Fibroblast of lung (primary cell): ENCODE data around the gene CDS1. TPM values are rescaled to one million over a fixed set of nuclear protein-coding genes. Genes with fewer than 3 reads are reported as not detected.

Experiments used
- DNase-seq, 2 donors: peaks; one replicate each; pipeline versions ENCODE4 v3.0.0 to v3.0.0-alpha.2; 2010; ENCODE audit warnings: low read depth in 2 of 2
- H2AFZ ChIP-seq: 2 replicates; pipeline ENCODE4 v1.5.1; 2012; ENCODE audit warnings: low read length, control low read depth, inconsistent platforms
- H3K27ac ChIP-seq: 2 replicates; pipeline ENCODE4 v1.5.1; 2011; ENCODE audit warnings: low read length, control low read depth; ENCODE audit not compliant: insufficient read depth
- H3K27me3 ChIP-seq: 2 replicates; pipeline ENCODE4 v1.5.1; 2011; ENCODE audit warnings: mild to moderate bottlenecking, low read length; ENCODE audit not compliant: control insufficient read depth, insufficient read depth
- H3K36me3 ChIP-seq: 2 replicates; pipeline ENCODE4 v1.5.1; 2011; ENCODE audit warnings: low read length; ENCODE audit not compliant: control insufficient read depth, insufficient read depth
- H3K4me1 ChIP-seq: 2 replicates; pipeline ENCODE4 v1.5.1; 2011; ENCODE audit warnings: low read length; ENCODE audit not compliant: control insufficient read depth, insufficient read depth; ENCODE audit errors: extremely low read depth
- H3K4me2 ChIP-seq: 2 replicates; pipeline ENCODE4 v1.5.1; 2011; ENCODE audit warnings: low read length, control low read depth; ENCODE audit not compliant: insufficient read depth; ENCODE audit errors: extremely low read depth
- H3K4me3 ChIP-seq, 4 experiments: fragments of 200-600 bp in 1 of 4; sonication (generic) in 1 of 4; replicated peaks in 1 of 4; 2 replicates each; pipeline ENCODE4 v1.5.1; 2011 to 2016; ENCODE audit warnings: low read length in 4 of 4, low read depth in 3 of 4, mild to moderate bottlenecking in 3 of 4, control low read depth in 2 of 4, inconsistent platforms in 1 of 4, mixed read lengths in 1 of 4; ENCODE audit not compliant: insufficient read depth in 1 of 4; ENCODE audit errors: control extremely low read depth in 1 of 4
- H3K79me2 ChIP-seq: 2 replicates; pipeline ENCODE4 v1.5.1; 2012; ENCODE audit warnings: mild to moderate bottlenecking, low read length, inconsistent platforms; ENCODE audit not compliant: control insufficient read depth, insufficient read depth
- H3K9ac ChIP-seq: 2 replicates; pipeline ENCODE4 v1.5.1; 2011; ENCODE audit warnings: mild to moderate bottlenecking, low read length, control low read depth; ENCODE audit not compliant: insufficient read depth
- H3K9me3 ChIP-seq: 2 replicates; pipeline ENCODE4 v1.5.1; 2012; ENCODE audit warnings: low read depth, low read length; ENCODE audit not compliant: control insufficient read depth, insufficient read depth
- H4K20me1 ChIP-seq: 2 replicates; pipeline ENCODE4 v1.5.1; 2011; ENCODE audit warnings: low read length; ENCODE audit not compliant: control insufficient read depth, insufficient read depth; ENCODE audit errors: extremely low read depth
- EZH2 ChIP-seq: IDR thresholded peaks from 2 replicates; pipeline ENCODE4 v1.5.1; 2012; ENCODE audit warnings: low read length, control low read depth, mild to moderate bottlenecking; ENCODE audit errors: missing control alignments
- polyA plus RNA-seq, 2 donors: library from polyadenylated mRNA; depleted of rRNA in 1 of 2; stranded (reverse) in 1 of 2; unstranded in 1 of 2; fragments of >200 nt; gene quantifications; 2 replicates each; pipeline ENCODE4 v1.2.1, GENCODE V29; 2011 to 2012; ENCODE audit warnings: missing spikeins in 1 of 2
- total RNA-seq: library from RNA; depleted of rRNA; stranded (reverse); fragments of >200 nt; gene quantifications from 2 replicates; pipeline ENCODE4 v1.2.1, GENCODE V29; 2014
- TF ChIP-seq, protein P1 (sequence below), 2 donors: IDR thresholded peaks in 1 of 2; conservative IDR thresholded peaks in 1 of 2; 1 replicate in 1 of 2; 2 replicates in 1 of 2; pipeline ENCODE4 v1.5.1; 2011 to 2012; ENCODE audit warnings: low read length in 2 of 2, control low read depth in 1 of 2, inconsistent platforms in 1 of 2, low read depth in 1 of 2, mild to moderate bottlenecking in 1 of 2

CDS1 gene
- total and polyA plus RNA-seq, 2 donors (not counting 1 experiment from before 2014, with no cell fraction given) = 0.08 to 0.33 TPM

DNA sequence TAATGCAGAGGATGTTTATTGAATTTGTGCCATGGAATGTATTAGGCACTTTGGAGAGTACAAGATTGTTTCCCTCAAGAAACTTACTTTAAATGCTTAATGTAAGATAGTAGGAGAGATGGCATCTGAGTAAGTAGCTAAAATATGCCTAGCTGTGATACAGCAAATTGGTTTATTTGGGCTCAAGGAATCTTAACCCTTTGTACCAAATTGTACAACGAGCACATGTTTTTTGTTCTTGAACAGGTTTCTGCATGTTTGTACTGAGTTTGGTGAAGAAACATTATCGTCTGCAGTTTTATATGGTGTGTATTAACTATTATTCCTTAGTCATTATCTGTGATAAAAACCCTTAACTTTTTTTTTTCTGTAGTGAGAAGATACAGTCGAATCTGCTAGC lies 48.6 kb downstream of the CDS1 start:
- peak; percentile 11 to 48 for DNase-seq

DNA sequence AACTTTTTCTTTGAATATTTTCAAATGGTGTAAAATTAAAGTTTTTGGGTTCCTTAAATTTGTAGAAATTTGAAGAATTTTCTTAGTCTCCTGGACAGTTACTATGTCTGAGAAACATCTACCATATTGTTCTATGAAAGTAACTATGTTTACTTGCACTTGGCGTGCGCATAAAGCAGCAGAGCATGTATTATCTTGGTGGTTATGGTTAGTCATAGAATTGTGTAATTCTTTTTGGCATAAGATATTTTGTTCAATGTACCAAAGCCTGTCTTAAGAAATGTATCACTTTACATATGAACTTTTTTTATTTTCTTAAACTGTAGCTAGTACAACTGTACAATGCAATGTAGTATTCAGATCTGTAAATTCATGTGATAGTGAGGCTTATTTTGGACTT lies 49.2 kb downstream of the CDS1 start:
- no peak overlapping the region for H3K9ac ChIP-seq
- no peak overlapping the region for H3K4me3 ChIP-seq
- no peak overlapping the region for H3K27ac ChIP-seq
- no peak overlapping the region for H2AFZ ChIP-seq
- DNase-seq = peak; percentile 88 to 94
- H3K4me1 ChIP-seq = no peaks in the 10 kb centered on the region
- no peaks in the 10 kb centered on the region for H3K9me3 ChIP-seq
- no peaks in the 10 kb centered on the region for H3K36me3 ChIP-seq
- TF ChIP-seq, protein P1, sequence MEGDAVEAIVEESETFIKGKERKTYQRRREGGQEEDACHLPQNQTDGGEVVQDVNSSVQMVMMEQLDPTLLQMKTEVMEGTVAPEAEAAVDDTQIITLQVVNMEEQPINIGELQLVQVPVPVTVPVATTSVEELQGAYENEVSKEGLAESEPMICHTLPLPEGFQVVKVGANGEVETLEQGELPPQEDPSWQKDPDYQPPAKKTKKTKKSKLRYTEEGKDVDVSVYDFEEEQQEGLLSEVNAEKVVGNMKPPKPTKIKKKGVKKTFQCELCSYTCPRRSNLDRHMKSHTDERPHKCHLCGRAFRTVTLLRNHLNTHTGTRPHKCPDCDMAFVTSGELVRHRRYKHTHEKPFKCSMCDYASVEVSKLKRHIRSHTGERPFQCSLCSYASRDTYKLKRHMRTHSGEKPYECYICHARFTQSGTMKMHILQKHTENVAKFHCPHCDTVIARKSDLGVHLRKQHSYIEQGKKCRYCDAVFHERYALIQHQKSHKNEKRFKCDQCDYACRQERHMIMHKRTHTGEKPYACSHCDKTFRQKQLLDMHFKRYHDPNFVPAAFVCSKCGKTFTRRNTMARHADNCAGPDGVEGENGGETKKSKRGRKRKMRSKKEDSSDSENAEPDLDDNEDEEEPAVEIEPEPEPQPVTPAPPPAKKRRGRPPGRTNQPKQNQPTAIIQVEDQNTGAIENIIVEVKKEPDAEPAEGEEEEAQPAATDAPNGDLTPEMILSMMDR (conservative IDR thresholded peaks at IDR 0.05 in 1 of 2, IDR thresholded peaks at IDR 0.05 in 1 of 2; ENCODE audit: low read depth in 1 of 2, low read length in 2 of 2) = no peak
- TF ChIP-seq EZH2 = no peak
- no peak overlapping the region for H3K4me2 ChIP-seq
- no peaks in the 10 kb centered on the region for H3K79me2 ChIP-seq
- H4K20me1 ChIP-seq = no peaks in the 10 kb centered on the region
- no peaks in the 10 kb centered on the region for H3K27me3 ChIP-seq

More for the DNA sequence above, 48.6 kb downstream of the CDS1 start:
- Histone ChIP-seq H3K4me1 (no peaks in the 10 kb centered on the region), H3K27me3 (no peaks in the 10 kb centered on the region), H3K4me3 (no peak overlapping the region), H3K36me3 (no peaks in the 10 kb centered on the region), H3K9ac (no peak overlapping the region), H4K20me1 (no peaks in the 10 kb centered on the region), H3K4me2 (no peak overlapping the region), H2AFZ (no peak overlapping the region), H3K9me3 (no peaks in the 10 kb centered on the region), H3K79me2 (no peaks in the 10 kb centered on the region), H3K27ac (no peak overlapping the region)
- TF ChIP-seq, protein P1 (conservative IDR thresholded peaks at IDR 0.05 in 1 of 2, IDR thresholded peaks at IDR 0.05 in 1 of 2; ENCODE audit: low read depth in 1 of 2, low read length in 2 of 2) = no peak
- TF ChIP-seq EZH2 = no peak

DNA sequence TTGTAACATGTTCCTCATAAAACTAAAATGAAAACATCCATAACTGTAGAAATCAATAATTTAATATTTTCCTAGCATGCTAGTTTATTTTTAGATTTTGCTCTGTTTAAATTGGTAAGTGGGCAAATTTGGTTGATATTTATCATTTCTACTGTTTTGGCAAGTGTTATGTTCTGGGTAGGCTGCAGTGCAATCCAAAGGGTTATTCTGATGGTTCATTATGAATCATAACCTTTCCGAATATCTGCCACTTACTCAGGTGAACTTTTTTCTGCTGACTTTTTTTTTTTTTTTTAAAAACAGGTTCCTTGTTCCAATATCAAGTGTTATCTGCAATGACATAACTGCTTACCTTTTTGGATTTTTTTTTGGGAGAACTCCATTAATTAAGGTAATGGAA lies 52.0 kb downstream of the CDS1 start:
- no peaks in the 10 kb centered on the region for H3K27me3 ChIP-seq
- H3K27ac ChIP-seq = no peak overlapping the region
- no peak overlapping the region for H3K4me3 ChIP-seq
- H4K20me1 ChIP-seq = no peaks in the 10 kb centered on the region
- TF ChIP-seq, protein P1 (conservative IDR thresholded peaks at IDR 0.05 in 1 of 2, IDR thresholded peaks at IDR 0.05 in 1 of 2; ENCODE audit: low read depth in 1 of 2, low read length in 2 of 2) = no peak
- no peak for TF ChIP-seq EZH2
- no peaks in the 10 kb centered on the region for H3K9me3 ChIP-seq
- H3K9ac ChIP-seq = no peak overlapping the region
- no peak overlapping the region for H3K4me2 ChIP-seq
- DNase-seq = no peak
- H3K4me1 ChIP-seq = no peaks in the 10 kb centered on the region
- H3K36me3 ChIP-seq = no peaks in the 10 kb centered on the region
- no peaks in the 10 kb centered on the region for H3K79me2 ChIP-seq
- H2AFZ ChIP-seq = no peak overlapping the region
